ENCODE results near the gene AMDHD2.

AMDHD2 gene

DNA sequence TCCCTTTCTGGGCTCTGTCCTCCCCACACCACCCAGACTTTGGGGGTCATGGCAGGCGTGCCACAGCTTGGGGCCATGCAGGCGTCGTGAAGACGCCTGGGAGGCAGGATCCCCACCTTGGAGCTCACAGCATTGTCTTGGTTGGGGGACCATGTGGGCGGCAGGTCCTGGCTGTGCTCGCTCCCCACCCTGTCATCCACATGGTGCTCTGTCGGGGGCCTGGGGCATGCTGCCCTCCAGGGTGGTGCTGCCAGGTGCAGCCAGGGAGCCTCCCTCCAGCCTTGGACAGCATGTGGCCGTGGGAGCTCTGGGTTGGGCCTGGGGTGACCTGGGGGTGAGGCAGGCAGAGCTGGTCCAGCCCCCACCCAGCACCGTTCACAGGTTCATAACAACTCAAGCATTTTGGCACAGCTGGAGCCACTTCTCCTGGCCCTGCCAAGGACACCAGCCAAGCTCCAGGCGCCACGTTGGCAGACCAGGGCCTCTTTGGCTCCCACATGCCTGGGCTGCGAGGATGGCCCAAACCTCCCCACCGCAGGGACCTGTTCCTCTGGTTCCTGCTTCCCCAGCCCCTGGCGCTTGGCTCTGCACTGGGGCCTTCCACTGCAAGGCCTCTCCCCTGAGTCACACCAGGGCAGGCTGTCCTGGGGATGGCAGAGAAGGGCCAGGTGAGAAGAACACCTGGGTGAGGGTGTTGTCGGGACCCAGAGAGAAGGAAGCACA, 21.5 kb upstream of the AMDHD2 start:
- intact Hi-C loops (cut with DNase I), result no loop called here
- no peak for DNase-seq

DNA sequence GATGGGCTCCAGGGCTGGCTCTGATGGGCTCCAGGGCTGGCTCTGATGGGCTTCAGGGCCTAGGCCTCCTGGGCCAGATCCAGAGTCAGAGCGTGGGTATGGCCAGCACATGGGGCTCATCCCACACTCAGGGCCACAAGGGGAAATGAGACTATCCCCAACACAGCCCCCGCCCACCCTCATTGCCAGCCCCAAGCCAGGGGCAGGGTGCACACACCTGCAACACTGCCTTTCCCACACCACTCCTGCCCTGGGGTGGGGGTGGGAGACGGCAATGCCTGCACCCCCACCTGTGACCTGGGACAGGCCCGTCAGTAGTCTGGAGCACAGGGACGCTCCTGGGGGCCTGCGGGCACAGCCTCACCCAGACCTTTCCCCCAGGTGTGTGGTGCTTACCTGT, 20.7 kb upstream of the AMDHD2 start:
- DNase-seq, result no peak
- intact Hi-C loops (cut with DNase I), result no loop called here

DNA sequence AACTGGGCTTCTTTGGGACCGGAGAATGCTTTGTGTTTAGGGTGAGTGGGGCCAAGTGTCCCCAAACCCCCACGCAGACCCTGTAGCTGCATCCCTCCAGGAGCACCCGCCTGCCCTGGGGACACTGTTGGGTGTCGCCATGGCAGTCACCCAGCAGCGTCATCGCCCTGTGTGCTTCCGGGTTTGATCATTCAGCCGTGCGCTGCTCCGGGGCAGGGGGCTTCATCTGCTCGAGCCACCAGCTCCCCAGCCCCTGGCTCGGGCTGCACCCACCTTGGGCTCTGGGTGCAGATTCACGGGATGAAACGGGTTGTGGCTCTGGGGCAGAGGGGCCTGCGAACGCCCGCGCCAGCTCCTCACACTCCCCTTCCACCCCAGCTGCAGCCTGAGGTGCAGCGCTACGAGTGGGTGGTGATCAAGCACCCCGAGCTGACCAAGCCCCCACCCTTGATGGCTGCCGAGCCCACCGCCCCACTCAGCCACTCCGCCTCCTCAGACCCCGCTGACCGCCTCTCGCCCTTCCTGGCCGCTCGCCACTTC, 20.2 kb upstream of the AMDHD2 start:
- DNase-seq, result no peak

DNA sequence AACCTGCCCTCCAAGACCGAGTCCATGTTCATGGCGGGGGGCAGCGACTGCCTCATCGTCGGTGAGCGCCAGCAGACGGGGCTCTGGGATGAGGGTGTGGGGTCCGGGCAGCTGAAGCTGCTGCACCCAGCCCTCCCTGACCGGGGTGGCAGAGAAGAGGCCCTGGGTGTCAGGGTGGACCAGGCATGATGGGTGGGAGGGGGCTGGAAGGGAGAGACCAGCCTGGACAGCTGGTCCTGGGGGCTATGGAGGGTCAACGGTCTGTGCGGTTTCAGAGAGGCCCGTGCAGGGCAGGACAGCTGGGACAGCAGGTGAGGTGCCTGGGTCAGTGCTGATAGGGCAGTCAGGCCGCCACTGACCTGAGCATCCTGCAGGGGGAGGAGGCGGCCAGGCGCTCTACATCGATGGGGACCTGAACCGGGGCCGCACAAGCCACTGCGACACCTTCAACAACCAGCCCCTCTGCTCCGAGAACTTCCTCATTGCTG, 19.7 kb upstream of the AMDHD2 start:
- intact Hi-C loops (cut with DNase I), result no loop called here
- no peak for DNase-seq

More for the DNA sequence above, 20.2 kb upstream of the AMDHD2 start:
- intact Hi-C loops (cut with DNase I), result no loop called here

DNA sequence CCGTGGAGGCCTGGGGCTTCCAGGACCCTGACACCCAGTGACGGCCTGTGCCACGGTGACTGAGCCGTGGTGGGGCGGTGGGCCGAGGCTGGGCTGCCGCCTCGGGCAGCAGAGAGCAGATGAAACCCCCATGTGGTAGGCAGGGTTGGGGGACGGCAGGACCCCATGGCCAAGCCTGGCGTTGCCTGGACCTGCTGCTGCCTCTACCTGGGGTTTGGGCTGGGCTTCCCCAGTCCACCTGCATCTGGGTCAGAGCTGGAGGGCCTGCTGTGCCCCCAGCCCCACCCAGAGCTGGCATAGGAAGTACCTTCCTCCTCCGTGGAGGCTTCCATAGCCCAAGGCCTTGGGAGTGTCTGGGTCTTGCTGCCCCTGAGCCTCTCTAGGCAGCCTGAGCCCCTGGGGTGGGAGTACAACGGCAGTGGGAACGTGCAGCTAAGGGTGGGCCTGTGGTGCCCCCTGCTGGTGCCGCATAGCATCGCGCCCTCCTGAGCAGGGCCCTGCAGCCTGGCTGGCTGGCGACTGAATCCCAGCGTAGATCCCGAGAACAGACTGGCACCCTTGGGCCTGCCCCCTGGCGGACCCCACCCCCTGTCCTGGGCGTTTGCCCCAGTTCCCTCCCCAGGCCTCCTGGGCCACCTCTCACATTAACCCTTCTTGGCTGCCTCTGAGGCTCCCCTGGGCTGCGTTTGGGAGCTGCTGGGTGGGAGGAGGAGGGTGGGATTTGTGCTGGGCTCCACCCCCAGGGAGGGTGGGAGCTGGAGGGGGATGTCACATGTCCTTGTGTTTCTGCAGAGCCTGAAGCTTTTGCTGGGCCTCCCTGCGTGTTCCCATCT, 19.0 kb upstream of the AMDHD2 start:
- intact Hi-C loops (cut with DNase I), result loop anchor here (1.0 kb wide), 2 partner anchors 72 to 161 kb away; partner anchors contain the start of genes ABCA3 and CCNF

DNA sequence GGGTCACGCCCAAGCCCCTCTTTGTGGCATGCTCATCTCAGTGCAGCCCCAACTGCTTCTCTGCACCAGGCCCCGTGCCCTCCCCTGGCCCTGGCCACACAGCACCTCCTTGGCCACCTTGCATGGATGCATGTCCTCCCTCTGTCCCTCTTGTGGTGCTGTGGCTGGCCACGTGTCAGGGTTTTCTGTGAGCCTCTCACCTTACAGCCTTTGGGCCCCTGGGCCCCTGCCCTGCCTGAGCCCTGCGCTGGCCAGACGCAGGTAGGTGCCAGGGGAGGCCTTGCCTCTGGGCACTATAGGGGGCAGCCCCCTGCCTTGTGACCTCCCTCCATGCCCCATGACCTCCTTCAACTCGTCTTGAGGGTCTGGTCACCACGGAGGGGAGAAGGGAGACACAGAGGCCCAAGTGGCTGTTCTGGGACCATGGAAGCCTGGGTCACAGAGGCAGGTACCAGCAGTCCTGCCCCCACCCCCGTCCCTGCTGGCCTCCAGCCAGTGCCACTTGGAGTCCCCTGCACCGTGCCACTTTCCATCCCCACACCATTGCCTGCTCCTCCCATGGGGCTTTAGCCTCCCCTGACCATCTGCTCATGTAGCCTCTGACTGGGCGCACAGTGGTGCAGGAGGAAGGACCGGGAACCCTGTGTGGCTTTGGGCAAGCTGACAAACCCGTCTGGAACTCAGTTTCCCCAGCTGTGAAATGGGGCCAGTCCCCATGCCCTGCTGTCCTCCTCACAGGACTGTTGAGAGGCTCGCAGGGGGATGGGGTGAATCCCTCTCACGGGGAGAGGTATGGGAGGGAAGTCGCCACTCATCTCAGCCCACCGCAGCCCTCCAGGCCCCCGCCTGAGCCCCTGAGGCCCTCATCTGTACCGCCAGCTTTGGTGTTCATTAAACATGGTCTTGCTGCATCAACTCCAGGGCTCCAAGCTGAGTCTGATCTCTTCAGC, 17.9 kb upstream of the AMDHD2 start:
- intact Hi-C loops (cut with DNase I), result loop anchor here (1.0 kb wide), 2 partner anchors 73 to 162 kb away; partner anchors contain the start of genes ABCA3 and CCNF
- no peak for DNase-seq

More for the DNA sequence above, 19.0 kb upstream of the AMDHD2 start:
- DNase-seq, result peak; percentile 81 to 98 (median 88)

DNA sequence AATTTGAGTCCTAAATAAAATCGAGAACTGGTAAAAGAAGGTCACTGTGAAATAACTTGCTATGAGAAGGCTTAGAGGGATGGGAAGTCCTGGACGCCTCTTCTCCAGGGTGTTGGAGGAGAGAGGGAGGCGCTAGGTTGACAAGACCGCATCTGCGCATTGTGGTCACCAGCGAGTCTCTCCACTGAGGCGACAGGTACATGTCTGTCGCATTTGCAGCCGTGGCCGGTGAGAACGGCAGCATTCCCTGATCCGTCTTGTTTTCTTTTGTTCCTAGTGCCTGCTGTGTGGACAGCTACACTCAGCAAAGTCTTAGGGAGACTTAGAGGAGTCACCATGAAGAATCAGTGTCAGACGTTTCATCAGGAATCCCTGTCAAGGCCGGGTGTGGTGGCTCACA, 14.5 kb upstream of the AMDHD2 start:
- no peak for DNase-seq
- intact Hi-C loops (cut with DNase I), result no loop called here

DNA sequence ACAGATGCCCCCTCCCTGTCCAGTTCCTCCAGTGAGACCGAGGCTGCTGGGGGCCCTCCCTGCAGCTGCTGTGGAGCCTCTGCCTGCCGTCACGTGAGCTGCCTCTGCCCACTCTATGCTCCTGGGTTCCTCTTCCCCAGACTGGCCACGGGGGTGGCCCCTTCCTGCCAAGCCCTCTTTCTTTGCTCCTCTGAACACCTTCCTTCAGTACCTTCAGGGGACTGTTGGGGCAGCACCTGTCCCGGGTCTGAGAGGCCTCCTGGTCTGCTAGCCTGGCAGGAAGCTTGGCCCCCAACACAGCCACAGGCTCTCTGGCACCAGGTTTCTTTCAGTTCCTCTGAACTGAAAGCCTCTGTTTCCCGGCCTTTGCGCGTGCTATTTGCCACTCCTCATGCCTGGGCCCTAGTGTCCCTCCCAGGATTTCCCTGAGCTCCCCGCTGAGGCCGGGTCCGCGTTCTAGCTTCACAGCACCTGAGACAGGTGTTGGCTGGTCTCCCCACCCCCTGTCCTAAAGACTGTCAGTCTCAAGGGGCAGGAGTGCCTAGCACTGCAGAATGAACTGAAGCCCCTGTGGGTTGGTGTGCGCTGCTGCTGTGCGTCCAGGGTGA, 13.0 kb upstream of the AMDHD2 start:
- peak in 1 of 10 donors; percentile 84 for DNase-seq
- intact Hi-C loops (cut with DNase I), result no loop called here

DNA sequence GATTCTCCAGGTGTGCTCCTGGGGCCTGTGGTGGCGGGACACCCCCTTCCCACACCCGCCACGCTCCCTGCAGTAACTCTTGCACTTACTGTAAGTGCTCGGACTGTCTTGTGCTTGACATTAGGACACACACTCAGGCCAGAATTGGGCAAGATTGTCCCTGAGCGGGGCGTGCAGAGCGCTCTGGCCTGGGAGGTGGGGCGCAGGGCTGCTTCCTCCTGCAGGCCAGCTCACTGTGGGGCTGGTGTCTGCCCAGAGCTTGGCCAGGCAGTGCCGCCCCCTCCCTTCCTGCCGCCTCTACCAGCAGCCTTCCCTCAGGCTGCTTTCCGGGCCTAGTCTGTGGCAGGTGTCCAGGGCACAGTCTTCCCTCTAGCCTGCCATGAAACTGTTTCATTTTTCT, 12.5 kb upstream of the AMDHD2 start:
- intact Hi-C loops (cut with DNase I), result no loop called here
- peak in 1 of 10 donors; percentile 85 for DNase-seq

DNA sequence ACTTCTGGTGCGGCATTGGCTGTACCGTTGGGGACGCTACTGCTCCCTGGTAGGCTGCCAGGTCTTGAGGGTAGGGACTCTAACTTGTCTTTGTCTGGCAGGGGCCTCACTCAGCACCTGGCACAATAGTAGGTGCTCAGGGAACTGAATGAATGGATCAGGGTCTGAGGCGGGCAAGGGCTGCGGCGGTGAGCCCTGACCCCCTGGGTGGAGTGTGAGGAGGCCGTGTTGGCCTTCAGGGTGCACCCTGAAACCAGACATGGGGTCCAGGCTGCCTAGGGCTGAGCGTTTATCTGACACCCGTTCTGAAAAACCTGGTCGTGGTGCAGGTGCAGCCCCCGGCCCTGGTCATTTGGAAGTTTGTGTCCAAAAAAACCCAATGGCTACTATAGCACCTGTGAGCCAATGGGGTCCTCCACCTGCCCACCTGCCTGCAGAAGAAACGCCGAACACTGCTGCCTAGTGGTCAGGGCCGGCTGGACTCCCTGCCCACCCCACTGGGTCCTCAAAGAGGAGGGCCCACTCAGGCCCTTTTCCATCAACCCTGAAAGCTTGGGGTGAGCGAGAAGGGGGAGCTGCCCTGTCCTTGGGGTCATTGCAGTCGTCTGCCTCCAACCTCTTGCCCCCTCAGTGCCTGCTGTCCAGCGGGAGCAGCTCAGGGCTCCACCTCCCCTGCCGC, 11.3 kb upstream of the AMDHD2 start:
- no peak for DNase-seq
- intact Hi-C loops (cut with DNase I), result no loop called here

DNA sequence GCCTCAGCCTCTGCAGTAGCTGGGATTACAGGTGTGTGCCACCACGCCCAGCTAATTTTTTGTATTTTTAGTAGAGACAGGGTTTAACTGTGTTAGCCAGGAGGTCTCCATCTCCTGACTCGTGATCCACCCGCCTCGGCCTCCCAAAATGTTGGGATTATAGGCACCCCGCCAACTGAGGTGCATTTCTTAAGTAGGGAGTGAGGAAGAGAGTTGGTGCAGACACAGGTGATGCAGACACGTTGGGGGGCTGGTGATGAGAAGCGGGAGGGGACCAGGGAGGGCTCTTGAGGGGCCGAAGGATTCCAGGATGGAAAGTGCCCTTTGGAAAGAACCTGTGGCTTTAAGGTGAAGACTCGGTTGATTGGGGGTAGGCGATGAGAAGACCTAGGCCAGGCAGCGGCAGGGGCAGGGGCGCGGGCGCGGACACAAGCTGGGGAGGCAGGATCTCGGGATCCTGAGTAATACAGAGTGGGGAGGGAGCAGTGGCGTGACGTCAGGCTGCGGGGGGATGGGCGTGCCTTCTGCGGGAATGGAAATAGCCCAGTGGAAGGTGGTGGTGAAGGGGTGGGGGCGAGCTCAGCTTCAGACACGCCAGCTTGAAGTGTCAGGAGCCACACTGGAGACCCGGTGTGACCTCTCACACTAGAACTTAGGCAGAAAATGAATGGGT, 8.9 kb upstream of the AMDHD2 start:
- DNase-seq, result peak in 8 of 10 donors; percentile 47 to 96 (median 80)
- intact Hi-C loops (cut with DNase I), result no loop called here

DNA sequence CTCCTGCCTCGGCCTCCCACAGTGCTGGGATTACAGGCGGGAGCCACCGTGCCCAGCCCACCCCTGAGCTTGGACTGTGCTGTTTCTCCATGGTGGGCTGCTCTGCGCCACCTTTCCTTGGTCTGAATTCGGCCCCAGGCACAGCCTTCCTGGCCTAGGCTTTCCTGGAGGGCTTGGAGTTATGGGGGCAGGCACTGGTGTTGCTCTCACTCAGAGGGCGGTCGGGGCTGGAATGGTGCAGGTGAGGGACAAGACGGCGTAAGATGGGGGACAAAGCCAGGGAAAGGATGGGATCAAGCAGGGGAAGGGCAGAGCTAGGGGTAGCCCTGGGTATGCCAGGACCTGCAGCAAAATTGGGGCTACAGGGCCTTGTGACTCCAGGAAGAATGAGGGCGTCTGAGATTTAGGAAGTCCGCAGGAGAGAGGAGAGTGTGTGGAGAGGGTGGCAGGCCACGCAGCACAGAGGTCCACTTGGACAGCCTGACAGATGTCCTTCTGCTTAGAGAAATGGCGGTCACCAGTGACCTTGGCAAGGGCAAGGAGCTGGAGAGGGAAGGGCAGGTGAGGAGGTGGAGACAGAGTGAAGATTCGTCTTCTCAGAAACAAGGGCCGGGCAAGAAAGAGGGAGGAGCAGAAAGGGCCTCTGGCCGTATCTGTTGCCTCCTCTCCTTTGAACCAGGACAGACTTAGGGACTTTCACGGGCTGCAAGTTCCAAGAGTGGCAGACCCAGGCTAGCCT, 8.0 kb upstream of the AMDHD2 start:
- no peak for DNase-seq
- intact Hi-C loops (cut with DNase I), result no loop called here

DNA sequence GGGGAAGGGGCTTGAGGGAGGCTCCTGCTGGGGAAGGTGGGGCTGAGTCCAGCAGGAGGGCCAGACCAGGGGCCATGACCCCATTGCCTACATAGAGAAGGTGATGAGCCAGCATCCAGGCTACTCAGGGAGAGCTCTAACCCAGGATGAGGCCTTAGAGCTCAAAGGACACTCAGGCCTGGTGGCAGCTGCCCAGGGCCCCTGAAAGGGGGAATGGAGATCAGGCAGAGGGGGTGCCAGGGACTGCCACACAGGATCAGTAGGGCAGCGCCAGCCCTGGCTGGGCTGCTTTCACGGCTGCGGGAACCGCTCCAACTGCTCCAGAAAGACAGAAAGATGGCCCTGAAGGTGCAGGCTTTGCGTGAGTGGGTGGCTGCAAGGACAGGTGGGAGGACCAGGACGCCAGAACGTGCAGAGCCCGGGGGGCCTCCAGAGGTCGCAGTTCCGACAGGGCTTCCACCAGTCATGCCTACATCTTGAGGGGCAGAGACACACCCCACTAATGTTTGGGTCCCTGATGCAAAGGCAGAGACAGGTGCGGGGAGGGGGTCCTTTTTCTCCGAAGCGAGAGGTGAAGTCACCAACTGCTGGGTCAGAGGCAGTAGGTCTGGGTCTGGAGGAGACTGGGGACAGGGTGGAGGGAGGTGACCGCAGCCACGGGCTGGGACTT, 7.3 kb upstream of the AMDHD2 start:
- intact Hi-C loops (cut with DNase I), result no loop called here
- peak in 1 of 10 donors; percentile 84 for DNase-seq

DNA sequence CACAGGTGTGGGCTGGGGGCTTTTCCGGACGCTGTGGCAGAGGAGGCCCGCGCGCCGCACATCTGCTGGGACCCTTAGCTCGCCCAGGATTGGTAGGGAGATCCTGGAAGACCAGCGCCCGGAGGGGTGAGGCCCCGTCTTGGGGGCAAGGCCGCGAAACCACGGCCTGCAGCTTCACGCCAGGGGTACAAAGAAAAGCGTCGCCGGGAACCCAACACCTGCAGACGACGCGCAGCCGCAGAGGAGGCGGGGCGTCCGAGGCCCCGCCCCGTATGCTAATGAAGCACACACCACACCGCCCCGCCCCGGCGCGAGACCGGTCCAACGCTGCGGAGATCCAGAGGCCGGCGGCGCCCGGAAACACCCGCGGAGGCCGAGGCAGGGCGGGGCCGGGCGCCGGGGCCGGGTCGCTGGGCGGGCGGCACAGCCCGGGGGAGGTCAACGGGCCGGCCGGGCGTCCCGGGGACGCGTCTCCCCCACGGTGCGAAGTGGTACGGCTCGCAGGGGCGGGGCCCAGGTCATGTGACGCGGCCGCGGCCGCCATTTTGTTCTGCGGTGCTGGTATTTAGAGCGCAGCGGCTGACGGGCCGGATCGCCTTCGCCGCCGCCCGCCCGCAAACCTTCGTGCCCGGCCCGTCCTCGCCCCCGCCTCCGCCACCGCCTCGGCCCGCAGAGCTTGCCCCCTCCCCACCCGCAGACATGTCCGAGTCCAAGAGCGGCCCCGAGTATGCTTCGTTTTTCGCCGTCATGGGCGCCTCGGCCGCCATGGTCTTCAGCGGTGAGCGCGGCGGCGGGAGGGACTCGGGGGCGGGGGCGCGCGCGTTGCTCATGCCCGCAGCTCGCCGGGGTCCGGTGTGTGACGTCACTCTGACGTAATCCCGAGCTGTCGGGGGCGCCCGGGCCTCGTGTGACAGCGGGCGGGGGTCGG, 6.5 kb upstream of the AMDHD2 start, which contains the start of gene ATP6V0C:
Gene ATP6V0C, plus strand, starts transcription at position 548 of the 928 bp plus-strand sequence. Its CDS starts 152 bp downstream, at position 700.
- peak; percentile 79 to 99 (median 90) for DNase-seq
- intact Hi-C loops (cut with DNase I), result no loop called here

DNA sequence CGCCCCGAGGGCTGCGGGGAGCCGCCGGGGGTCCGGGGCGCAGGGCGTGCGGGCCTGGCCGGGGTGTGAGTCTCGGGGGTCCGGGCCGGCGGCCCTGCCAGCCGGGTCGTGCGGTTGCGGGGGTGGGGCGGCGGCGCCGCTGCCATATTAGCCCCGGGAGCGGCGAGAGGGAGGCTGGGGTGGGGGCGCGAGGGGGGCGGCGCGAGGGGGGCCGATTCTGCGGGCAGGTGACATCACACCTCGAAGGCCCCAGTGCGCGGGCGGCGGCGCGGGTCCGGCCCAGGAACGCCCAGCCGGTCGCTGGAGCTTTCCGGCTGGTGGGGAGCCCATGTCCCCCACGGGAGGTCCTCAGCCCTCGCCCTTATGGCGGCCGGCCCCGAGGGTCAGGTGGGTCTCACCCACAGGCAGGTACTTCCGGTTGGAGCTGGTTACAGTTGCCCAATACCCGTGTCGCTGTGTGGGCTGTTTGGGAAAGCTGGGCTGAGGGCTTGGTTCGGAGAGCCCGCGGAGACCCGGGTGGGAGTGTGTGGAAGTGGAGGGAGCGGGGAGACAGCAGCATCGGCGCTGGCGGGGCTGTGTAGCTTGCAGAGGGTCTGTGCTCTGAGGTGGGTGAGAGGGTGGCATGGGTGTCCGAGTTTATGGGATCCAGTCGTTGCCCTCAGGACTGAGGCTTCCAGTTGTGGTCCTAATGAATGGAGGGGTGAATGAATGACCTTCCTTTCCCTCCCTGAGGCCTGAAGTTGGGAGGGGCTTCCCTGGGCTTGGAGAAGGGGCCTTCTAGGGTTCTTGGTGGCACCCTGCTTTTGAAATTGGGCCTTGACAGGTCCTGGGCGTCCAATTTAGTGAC, 5.6 kb upstream of the AMDHD2 start:
- peak in 1 of 10 donors; percentile 86 for DNase-seq
- intact Hi-C loops (cut with DNase I), result no loop called here

All from posterior cingulate gyrus (tissue), 11 donors.